Activated naive CD4-positive, alpha-beta T cell treated with anti-CD3 and anti-CD28 coated beads, Interleukin-2, amount 10 ng/mL, durations not matched to agents 7 days and 5 days (primary cell): ENCODE measurements around the gene PTPRE.
A peak's percentile ranks its signal among the peaks of the same experiment; 100 is the strongest.

Source experiments
- CTCF ChIA-PET: fragments of 350-600 bp; sonication (Branson Sonifier 250); formaldehyde crosslinking; loops from one replicate; lab custom pipeline; 2021; ENCODE audit warnings: antibody characterized with exemption; lab: Charles Lee
- DNase-seq: peaks from one replicate; pipeline ENCODE4 v3.0.0-alpha.2; 2020
- H3K27ac Mint-ChIP-seq: one replicate; pipeline ENCODE4 v1.8.0; 2021; ENCODE audit warnings: mild to moderate bottlenecking, moderate library complexity, mixed read lengths
- H3K27me3 Mint-ChIP-seq: one replicate; pipeline ENCODE4 v1.8.0; 2021; ENCODE audit warnings: mild to moderate bottlenecking, mixed read lengths
- H3K36me3 Mint-ChIP-seq: one replicate; pipeline ENCODE4 v1.8.0; 2021; ENCODE audit warnings: mixed read lengths
- H3K4me1 Mint-ChIP-seq: one replicate; pipeline ENCODE4 v1.8.0; 2021; ENCODE audit warnings: mixed read lengths
- H3K4me3 Mint-ChIP-seq: one replicate; pipeline ENCODE4 v1.8.0; 2021; ENCODE audit warnings: mild to moderate bottlenecking, moderate library complexity, mixed read lengths
- H3K9me3 Mint-ChIP-seq: one replicate; pipeline ENCODE4 v1.8.0; 2021; ENCODE audit warnings: mixed read lengths

Gene PTPRE

DNA sequence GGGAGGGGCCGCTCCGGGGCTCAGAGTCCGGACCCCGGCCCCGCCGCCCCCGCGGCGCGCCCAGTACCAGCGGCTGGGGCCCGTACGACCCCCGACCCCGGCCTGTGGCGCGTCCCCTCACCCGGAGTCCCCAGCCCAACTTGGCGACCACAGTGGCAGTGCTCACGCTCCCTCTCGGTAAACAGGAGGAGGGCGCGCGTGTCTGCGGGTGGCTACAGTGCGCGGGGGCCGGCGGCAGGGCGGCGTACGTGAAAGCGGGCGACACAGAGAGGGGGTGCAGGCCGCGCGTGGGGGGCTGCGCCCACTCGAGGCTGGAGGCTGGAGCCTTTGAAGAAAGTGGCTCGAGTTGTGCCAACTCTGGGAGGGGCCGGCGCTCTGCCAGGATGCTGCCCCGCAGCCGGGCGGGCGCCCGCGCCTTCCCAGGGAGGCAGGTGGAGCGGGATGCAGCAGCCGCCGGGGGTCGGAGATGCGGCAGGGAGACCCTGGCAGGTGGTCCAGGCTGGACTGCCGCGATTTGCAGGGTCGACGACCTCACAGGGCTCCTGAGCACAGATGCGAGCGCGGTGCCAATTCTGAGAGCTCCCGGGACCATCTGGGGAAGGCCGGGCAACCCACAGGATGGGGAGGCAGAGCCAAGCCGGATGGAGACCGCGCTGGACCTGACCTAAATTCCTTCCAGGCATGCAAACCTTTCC, 655 bp downstream of the PTPRE start:
- CTCF ChIA-PET = interaction anchor here (0.6 to 6.4 kb wide), 14 partner anchors 10 to 243 kb away, joined by 3 to 145 read pairs (median 6); no protein-coding TSS in a partner anchor
- H3K27ac Mint-ChIP-seq = no peak overlapping the region
- no peak overlapping the region for H3K4me3 Mint-ChIP-seq
- no peaks in the 10 kb centered on the region for H3K4me1 Mint-ChIP-seq
- peak; percentile 26 for DNase-seq
- H3K36me3 Mint-ChIP-seq = no peaks in the 10 kb centered on the region
- peaks cover 62% of the 10 kb centered on the region for H3K27me3 Mint-ChIP-seq
- no peaks in the 10 kb centered on the region for H3K9me3 Mint-ChIP-seq

DNA sequence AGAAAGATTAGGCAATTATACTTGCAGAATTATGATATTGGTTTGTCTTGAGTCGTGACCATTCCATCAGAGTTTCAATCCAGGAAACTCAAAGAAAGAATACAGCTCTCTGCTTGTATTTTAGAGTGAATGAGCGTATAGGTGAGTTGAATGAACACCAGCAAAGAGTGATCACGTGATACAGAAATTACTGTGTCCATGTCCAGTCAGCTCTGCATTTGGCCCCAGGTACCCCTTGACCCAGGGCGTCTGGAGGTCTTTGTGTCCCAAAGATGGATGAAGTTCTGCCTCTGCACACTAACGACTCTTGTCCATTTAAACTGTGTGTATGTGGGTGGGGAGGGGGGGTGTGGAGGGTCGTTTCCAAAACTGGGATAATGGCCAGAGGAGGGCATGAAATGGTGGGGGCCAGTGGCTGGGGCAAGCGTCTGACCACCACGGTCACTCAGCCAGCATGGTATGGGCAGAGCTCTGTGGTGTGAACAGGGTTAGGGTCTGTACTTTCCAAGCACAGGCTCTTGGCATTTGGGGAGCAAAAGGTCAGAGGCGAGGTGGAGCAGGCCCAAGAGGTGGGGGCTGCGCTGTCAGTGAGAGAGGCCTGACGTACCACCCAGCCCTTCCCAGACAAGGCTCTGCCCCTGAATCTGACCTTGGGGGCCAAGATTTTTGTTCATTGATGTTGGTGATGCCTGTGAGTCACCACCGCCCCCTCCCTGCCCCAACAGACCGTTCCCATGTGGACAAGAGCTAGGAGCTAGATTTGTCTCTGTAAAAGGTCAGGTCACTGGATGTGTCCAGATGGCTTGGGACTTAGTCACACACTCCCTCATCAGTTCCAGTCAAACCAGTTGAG, 1.4 kb downstream of the PTPRE start:
- Mint-ChIP-seq H3K4me3 (no peak overlapping the region), H3K27ac (no peak overlapping the region), H3K36me3 (no peaks in the 10 kb centered on the region), H3K4me1 (no peaks in the 10 kb centered on the region), H3K27me3 (peaks cover 62% of the 10 kb centered on the region), H3K9me3 (no peaks in the 10 kb centered on the region)
- DNase-seq = no peak
- CTCF ChIA-PET = interaction anchor here (1.1 to 6.4 kb wide), 3 partner anchors 17 to 161 kb away, joined by 4 to 145 read pairs (median 12); no protein-coding TSS in a partner anchor

DNA sequence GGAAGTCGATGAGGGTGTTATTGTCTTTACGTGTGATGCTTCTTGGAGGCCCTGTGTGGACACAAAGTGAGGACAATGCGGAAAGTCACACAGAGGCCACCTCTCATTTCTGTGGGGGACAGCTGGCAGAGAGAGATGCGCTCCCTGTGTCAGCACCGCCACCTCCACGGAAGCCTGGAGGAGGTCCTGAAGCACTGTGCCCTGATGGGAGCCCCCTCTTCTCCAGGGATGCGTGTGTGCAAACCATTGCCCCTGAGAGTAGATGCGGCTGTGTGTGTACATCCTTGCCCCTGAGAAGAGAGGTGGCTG, 2.0 kb downstream of the PTPRE start:
- CTCF ChIA-PET = interaction anchor here (1.4 to 6.4 kb wide), 2 partner anchors 103 to 160 kb away, joined by 12 to 145 read pairs; no protein-coding TSS in a partner anchor
- H3K4me3 Mint-ChIP-seq = no peak overlapping the region
- no peaks in the 10 kb centered on the region for H3K4me1 Mint-ChIP-seq
- DNase-seq = no peak
- H3K27me3 Mint-ChIP-seq = peaks cover 62% of the 10 kb centered on the region
- no peaks in the 10 kb centered on the region for H3K9me3 Mint-ChIP-seq
- H3K36me3 Mint-ChIP-seq = no peaks in the 10 kb centered on the region
- no peak overlapping the region for H3K27ac Mint-ChIP-seq

DNA sequence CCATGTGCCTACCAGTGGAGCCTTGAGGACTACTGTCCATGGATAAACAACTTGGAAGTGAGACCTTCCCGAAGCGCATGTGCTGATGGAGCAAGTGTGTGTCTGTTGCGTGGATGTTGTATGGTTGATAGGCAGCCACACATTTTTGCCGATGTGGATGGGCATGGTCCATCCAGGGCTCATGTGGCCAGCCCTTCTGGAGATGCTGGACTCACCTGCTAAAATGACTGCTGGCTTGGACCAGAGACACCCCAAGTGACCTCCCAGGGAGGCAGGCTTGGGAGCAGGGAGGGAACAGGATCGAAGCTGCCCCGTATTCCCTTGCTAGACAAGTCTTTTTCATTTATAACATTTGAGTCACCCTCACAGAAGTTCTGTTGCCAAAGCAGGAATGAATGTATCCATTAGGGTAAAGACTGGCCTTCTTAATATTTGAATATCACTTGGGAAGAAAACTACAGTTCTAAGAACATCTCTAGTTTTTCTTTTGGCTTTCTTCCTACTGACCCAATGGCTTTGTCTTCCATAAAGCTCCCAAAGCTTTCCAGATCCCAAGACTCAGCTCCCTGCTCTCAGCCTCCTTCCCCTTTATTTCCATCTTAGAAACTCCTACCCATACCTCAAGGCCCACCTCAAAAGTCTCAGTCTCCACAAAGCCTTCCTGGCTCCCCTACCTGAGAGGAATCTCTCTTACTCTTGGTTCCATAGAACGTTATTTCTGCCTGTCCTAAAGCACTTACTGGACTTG, 3.0 kb downstream of the PTPRE start:
- H3K4me3 Mint-ChIP-seq = no peak overlapping the region
- H3K27me3 Mint-ChIP-seq = peaks cover 55% of the 10 kb centered on the region
- H3K36me3 Mint-ChIP-seq = no peaks in the 10 kb centered on the region
- CTCF ChIA-PET = interaction anchor here (1.3 to 6.4 kb wide), 2 partner anchors 31 to 102 kb away, joined by 3 to 145 read pairs; no protein-coding TSS in a partner anchor
- H3K4me1 Mint-ChIP-seq = no peaks in the 10 kb centered on the region
- H3K9me3 Mint-ChIP-seq = no peaks in the 10 kb centered on the region
- no peak overlapping the region for H3K27ac Mint-ChIP-seq
- no peak for DNase-seq

DNA sequence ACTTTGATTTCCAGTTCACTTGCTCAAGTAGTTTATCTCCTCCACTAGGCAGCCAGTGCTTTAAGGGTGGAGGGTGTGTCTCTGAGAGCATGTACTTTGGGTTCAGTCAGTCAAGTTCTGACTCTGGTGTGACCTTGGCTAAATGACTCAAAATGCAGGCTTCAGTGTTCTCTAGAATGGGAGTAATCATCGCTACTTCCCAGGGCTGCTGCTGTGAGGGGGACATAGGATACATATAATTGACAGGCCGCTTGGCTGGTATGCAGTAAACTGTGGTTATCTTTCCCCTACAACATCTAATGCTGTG, 3.5 kb downstream of the PTPRE start:
- CTCF ChIA-PET = interaction anchor here (1.3 kb wide), 1 partner anchor 31 kb away, joined by 3 read pairs; no protein-coding TSS in a partner anchor
- H3K9me3 Mint-ChIP-seq = no peaks in the 10 kb centered on the region
- peaks cover 49% of the 10 kb centered on the region for H3K27me3 Mint-ChIP-seq
- H3K4me1 Mint-ChIP-seq = no peaks in the 10 kb centered on the region
- no peak overlapping the region for H3K4me3 Mint-ChIP-seq
- no peak overlapping the region for H3K27ac Mint-ChIP-seq
- DNase-seq = no peak
- no peaks in the 10 kb centered on the region for H3K36me3 Mint-ChIP-seq

DNA sequence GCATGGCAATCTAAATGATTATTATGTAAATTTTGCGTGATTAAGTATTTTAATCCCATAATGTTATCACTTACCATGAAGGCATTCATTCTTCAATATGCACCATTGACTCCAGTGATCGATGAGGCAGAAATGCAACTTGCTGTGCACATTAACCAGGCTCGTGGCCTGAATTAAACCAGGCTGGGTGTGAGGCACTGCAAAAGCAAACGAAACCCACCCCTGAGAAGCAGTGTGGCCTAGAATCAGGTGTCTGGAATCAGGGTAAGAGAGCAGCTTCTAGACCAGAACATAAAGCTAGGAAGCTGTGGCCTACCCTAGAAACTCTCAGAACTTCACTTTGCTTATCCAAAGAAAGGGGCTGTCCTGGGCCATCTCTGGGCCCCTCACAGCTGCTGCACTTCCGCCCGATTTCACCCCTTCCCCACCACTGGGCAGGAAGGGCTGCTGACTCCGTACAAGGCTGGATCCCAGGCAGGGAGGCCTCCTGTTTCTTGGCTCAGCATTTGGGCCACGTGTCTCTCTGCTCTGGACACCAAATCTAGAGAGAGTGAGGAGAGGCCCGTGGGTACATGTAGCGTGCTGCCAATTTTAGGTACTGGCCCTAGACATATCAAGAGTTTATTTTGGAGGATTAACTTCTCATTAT, 4.4 kb downstream of the PTPRE start:
- Mint-ChIP-seq H3K4me3 (no peak overlapping the region), H3K27ac (no peak overlapping the region), H3K4me1 (no peaks in the 10 kb centered on the region), H3K27me3 (peaks cover 40% of the 10 kb centered on the region), H3K36me3 (no peaks in the 10 kb centered on the region), H3K9me3 (no peaks in the 10 kb centered on the region)
- CTCF ChIA-PET = interaction anchor here (1.3 kb wide), 1 partner anchor 100 kb away, joined by 4 read pairs; no protein-coding TSS in a partner anchor
- DNase-seq = no peak

DNA sequence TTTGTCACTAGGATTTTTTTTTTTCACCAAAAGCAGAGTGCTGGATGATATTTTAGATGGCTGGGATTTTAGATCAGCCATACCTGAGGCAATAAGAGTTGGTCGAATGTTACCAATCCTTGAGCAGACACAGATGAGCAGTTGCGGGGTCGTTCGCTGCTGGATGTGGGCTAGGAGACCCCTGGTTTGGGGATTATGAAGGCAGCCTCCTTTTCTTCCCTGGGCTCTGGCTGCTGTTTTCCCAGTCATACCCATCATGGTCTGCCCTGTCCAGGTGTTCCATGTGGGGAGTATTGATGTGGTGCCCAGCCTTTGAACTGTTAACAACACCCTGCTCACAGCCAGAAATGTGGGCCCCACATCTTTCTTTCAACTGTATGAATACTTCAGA, 5.0 kb downstream of the PTPRE start:
- DNase-seq = no peak
- H3K4me1 Mint-ChIP-seq = no peaks in the 10 kb centered on the region
- H3K36me3 Mint-ChIP-seq = no peaks in the 10 kb centered on the region
- H3K4me3 Mint-ChIP-seq = no peak overlapping the region
- H3K27ac Mint-ChIP-seq = no peak overlapping the region
- CTCF ChIA-PET = interaction anchor here (1.3 kb wide), 1 partner anchor 99 kb away, joined by 4 read pairs; no protein-coding TSS in a partner anchor
- no peaks in the 10 kb centered on the region for H3K9me3 Mint-ChIP-seq
- H3K27me3 Mint-ChIP-seq = peaks cover 36% of the 10 kb centered on the region

DNA sequence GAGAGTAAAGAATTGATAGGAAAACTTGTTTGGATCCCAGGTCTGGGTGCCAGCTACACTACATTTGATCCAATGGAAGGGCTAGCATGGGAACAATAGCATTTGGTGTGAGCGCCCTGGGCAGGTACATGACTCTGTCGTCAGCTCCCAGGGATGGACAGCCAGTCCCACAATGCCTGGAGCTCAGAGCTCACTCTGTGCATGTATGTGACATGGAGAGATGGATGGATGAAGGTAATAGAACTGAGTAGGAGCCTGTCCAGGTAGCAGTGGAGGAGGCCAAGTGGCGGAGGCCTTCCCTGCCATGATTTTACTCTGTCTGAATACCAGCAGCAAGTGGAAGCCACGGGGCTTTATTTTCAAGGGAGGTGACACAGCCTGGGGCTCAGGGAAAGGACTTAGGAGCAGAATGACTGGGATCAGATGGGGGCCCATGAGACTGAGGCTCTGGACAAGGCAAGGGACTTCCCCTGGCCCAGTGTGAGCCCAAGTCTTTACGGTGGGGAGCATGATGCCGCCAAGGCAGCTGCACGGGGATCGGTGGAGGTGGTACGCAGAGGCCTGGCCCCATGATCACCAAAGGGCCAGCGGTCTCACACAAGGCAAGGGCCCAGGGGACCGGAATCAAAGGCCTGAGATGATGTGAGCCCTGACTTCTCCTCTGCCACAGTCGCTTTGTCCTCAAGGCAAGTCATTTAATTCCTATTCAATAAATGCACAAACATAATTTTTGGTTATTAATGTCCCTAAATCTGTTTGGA, 5.9 kb downstream of the PTPRE start:
- Mint-ChIP-seq H3K36me3 (no peaks in the 10 kb centered on the region), H3K4me1 (no peaks in the 10 kb centered on the region), H3K27ac (no peak overlapping the region), H3K27me3 (peaks cover 34% of the 10 kb centered on the region), H3K9me3 (no peaks in the 10 kb centered on the region), H3K4me3 (no peak overlapping the region)
- CTCF ChIA-PET = interaction anchor here (1.2 kb wide), 1 partner anchor 99 kb away, joined by 3 read pairs; no protein-coding TSS in a partner anchor
- DNase-seq = no peak

DNA sequence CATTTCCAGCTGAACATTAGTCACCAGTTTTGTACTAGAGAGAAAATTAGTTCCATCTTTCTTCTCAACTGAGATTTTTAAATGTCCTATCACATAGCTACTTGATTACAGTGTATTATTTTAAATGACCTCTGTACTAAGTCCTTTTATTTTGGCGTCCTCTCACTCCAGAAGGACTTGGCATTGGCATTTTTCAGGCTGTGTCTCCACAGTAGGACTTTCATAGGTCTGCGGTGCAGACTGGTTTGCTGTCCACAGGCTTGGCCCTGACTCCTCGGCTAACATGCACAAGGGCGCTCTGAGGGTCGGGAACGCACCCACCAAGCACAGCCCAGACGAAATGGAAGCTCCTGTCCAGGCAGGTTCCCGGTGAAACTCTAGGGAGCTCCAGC, 6.5 kb downstream of the PTPRE start:
- H3K27ac Mint-ChIP-seq = no peak overlapping the region
- peaks cover 28% of the 10 kb centered on the region for H3K27me3 Mint-ChIP-seq
- DNase-seq = no peak
- no peaks in the 10 kb centered on the region for H3K36me3 Mint-ChIP-seq
- no peaks in the 10 kb centered on the region for H3K9me3 Mint-ChIP-seq
- CTCF ChIA-PET = interaction anchor here (1.2 kb wide), 1 partner anchor 98 kb away, joined by 3 read pairs; no protein-coding TSS in a partner anchor
- H3K4me3 Mint-ChIP-seq = no peak overlapping the region
- no peaks in the 10 kb centered on the region for H3K4me1 Mint-ChIP-seq

DNA sequence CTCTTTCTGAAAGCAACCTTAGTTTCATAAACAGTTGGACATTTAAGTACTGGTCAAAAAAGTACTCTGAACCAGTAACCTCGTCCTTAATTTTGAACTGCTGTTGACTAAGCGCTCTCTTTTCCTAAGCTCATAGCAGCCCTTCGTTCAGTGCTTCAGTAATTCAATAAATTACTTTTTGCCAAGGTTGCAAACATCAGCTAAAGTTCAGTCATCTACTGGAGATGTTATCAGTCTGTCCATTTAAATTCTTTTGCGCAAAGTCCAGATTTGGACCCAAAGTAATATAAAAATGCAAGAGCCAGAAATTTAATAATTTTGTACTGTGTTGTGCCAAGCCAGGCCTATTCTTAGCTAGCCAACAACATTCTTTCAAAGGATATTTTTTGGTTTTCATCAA, 8.4 kb downstream of the PTPRE start:
- DNase-seq = no peak
- no peak overlapping the region for H3K4me3 Mint-ChIP-seq
- H3K36me3 Mint-ChIP-seq = no peaks in the 10 kb centered on the region
- no peaks in the 10 kb centered on the region for H3K4me1 Mint-ChIP-seq
- H3K27ac Mint-ChIP-seq = no peak overlapping the region
- CTCF ChIA-PET = interaction anchor here (0.7 to 2.2 kb wide), 2 partner anchors 10 to 96 kb away, joined by 3 to 11 read pairs; no protein-coding TSS in a partner anchor
- peaks cover 9% of the 10 kb centered on the region for H3K27me3 Mint-ChIP-seq
- no peaks in the 10 kb centered on the region for H3K9me3 Mint-ChIP-seq

DNA sequence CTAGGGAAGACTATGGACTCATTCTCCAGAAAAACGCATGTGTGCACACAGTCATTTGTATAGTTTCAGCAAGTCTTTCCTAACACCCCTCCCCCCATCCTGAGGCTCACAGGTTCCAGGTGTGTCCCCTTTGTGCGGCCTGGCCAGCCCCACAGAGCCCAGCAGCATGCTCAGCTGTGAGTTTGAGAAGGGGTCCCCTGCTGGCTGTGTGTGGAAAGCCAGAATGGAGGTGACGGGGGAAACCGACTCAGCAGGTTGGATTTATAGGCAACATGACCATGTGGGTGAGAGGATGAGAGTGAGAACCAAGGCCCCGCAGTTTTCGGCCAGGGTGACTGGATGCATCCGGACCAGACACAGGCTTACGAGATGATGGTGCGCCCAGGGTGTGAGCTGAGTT, 9.9 kb downstream of the PTPRE start:
- Mint-ChIP-seq H3K4me1 (no peaks in the 10 kb centered on the region), H3K27me3 (peaks cover 5% of the 10 kb centered on the region), H3K36me3 (no peaks in the 10 kb centered on the region), H3K4me3 (no peak overlapping the region), H3K27ac (no peak overlapping the region), H3K9me3 (no peaks in the 10 kb centered on the region)
- no peak for DNase-seq
- CTCF ChIA-PET = interaction anchor here (1.2 kb wide), 1 partner anchor 38 kb away, joined by 3 read pairs; no protein-coding TSS in a partner anchor

DNA sequence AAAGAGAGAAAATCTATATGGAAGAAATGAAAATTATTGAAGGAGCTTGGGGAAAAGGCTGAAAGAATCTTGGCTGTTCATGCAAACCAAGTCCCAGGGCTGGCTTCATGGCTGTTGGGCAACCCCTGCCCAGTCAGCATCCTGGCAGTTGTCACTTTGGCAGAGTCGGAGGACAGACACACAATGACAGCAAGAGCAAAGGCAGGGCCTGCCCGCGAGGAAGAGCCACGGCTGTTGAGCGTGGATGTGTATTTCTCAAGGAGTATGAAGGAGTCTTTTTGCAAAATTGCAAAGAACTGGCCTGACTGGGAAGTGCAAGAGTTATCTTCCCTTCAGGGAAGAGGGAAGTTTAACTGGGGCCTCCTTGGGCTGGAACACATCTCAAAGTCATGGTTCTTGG, 11.7 kb downstream of the PTPRE start:
- no peaks in the 10 kb centered on the region for H3K9me3 Mint-ChIP-seq
- no peaks in the 10 kb centered on the region for H3K36me3 Mint-ChIP-seq
- H3K4me1 Mint-ChIP-seq = no peaks in the 10 kb centered on the region
- H3K27ac Mint-ChIP-seq = no peak overlapping the region
- CTCF ChIA-PET = interaction anchor here (1.3 kb wide), 1 partner anchor 12 kb away, joined by 3 read pairs; the partner anchor contains the start of gene PTPRE
- peaks cover 5% of the 10 kb centered on the region for H3K27me3 Mint-ChIP-seq
- no peak overlapping the region for H3K4me3 Mint-ChIP-seq
- DNase-seq = no peak
